NCI-H146 treated with DMSO at 0.1 percent for 48 hours (cell line): Measurements from ENCODE around the gene TMCO4.
"Not testable (repeated sequence)": the region's sequence is repeated elsewhere in the genome, so short reads cannot be mapped to it uniquely, and the experiment has no call there.

ENCODE experiments used
- DNase-seq: peaks from one replicate; lab custom pipeline; 2025; ENCODE audit not compliant: unreplicated experiment; lab: John Stamatoyannopoulos, UW

Gene TMCO4

DNA sequence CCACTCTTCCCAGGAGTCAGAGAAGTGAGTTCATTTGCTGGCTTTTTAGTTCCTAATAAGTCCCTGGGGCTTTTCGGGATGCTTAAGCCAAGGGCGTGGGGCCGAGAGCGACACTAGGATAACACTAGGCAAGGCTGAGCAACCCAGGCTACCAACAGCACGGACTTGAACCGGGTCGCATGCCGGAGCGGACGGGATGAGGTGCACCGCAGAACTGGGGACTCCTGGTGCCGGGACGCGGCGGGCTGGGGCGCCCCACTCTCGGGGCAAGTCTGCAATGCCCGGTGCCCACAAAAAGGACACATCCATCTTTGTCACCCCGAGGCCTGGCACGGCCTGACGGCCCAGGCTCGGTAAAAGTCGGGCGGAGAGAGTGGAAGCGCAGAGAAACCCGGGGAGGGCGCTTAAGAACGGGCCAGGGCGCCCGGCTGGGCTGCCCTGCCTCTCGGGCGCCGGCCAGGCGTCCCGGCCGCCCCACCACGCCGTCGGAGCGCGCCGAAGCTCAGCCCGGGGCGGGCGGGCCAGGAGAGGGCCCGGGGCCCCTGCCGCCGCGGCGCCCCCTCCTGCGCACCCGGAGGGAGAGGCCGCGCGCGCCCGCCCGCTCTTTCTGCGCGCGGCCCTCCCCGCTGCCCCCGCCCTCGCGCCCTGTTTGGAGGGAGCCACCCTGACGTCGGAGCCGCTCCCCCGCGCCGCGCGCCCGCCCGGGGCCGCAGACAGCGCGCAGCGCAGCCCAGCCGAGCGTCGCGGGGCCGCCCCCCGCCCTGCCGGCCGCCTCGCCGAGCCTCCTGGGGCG is 155.9 kb downstream of the TMCO4 start, which contains the start of gene NBL1:
Gene NBL1, plus strand, starts transcription at position 710 of the 793 bp plus-strand sequence. CDS start 10,720 bp downstream, outside the sequence.
- DNase-seq = no peak

GRCh38 chr1:19643121-19643520 is 156.6 kb downstream of the TMCO4 start:
- DNase-seq = no peak

DNA sequence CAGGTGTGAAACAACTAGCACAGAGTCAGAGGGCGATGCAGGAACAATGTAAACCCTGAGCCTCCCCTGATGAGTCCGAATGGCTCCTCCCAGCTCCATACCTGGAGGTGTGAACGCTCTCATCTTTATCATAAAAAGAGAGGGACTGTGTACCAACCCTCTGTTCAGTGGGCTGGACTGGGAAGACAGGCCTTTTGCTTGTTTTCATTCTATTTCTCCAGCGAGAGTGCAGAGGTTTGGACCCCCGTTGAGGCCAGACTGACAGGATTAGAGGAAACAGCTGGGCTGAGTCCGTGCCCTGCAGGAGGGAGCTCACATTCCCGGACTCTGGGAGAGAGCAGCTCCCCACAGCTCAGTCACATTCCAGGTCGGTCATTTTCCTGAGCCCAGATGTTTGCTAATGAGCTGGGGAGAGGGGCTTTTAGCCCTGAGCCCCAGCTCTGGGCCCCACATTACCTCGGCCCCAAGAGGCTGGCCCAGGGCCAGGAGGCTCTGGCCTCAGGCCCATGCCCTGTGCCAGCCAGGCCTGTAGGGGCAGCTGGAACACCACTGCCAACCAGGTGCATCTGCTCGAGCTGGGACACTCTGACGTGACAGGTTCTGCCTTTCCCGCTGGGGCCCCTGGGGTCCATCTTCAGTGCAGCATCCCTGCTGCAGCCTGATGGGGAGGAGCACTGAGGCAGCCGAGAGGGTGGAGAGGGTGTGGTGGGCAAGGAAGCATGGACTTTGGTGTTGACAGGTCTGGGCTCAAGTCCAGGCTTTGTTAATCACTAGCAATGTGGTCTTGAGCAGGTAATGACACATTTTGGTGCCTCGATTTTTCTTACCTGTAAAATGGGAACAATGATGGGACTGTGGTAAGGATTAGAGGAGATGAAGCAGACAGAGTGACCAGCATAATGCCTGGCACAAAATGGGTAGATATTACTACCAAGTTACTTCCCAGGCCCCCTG is 159.1 kb downstream of the TMCO4 start:
- DNase-seq = no peak

- DNase-seq = no peak
Measured at GRCh38 chr1:19639999-19640362, 159.7 kb downstream of the TMCO4 start.

GRCh38 chr1:19639228-19639627 is 160.5 kb downstream of the TMCO4 start:
- not testable (repeated sequence) for DNase-seq

GRCh38 chr1:19637606-19638005 is 162.1 kb downstream of the TMCO4 start:
- no peak for DNase-seq

DNA sequence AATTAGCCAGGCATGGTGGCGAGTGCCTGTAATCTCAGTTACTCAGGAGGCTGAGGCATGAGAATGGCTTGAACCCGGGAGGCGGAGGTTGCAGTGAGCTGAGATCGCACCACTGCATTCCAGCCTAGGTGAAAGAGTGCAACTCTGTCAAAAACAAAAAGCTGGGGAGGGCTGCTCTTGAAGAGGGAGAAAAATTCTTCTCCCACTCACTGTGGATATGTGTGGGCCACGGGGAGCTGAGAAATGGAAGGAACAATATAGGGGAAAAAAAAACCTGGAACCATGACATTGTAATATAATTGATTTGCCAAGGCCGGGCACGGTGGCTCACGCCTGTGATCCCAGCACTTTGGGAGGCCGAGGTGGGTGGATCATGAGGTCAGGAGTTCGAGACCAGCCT is 163.0 kb downstream of the TMCO4 start:
- DNase-seq = not testable (repeated sequence)

- no peak for DNase-seq
Measured at GRCh38 chr1:19636065-19636464, 163.7 kb downstream of the TMCO4 start.

DNA sequence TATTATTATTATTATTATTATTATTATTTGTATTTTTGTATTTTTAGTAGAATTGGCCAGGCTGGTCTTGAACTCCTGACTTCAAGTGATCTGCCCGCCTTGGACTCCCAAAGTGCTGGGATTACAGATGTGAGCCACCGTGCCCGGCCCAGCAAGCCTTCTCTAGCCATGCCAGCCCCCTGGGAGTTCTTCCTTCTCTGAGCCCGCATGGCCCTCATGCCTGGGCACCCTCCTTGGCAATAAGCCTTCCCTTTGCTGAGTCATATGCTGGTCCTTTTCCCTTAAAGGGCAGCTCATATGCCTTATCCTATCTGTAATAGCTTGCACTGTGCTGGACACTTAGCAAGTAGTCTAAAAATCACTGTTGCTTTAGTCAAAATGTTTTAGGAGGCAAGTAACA is 164.1 kb downstream of the TMCO4 start:
- DNase-seq = no peak

- not testable (repeated sequence) for DNase-seq
Measured at GRCh38 chr1:19635064-19635463, 164.7 kb downstream of the TMCO4 start.

DNA sequence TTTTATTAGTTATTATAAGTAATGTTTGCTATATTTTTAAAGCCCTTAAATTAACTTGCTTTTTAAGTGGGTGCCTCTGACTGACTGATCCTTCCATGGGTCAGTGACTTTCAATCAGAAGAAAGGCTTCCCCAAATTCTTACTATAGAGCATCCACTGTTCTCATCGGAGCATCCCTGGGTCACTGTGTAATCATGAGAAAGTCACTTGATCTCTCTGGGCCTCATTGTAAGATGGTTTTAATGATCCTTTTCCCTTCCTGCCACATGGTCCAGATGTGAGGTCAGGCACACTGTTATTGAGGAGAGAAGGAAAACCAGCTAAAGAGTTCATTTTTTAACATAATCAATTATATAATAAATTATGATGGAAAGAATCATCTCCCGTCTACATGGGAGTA is 166.6 kb downstream of the TMCO4 start:
- no peak for DNase-seq
